Astrocyte of the hippocampus (primary cell): ENCODE data around the gene NBAS.
"Not testable (repeated sequence)": the region's sequence is repeated elsewhere in the genome, so short reads cannot be mapped to it uniquely, and the experiment has no call there.

Experiments
- DNase-seq: peaks from one replicate; pipeline ENCODE4 v3.0.0; 2011; ENCODE audit warnings: low read depth, low spot score

NBAS gene

DNA sequence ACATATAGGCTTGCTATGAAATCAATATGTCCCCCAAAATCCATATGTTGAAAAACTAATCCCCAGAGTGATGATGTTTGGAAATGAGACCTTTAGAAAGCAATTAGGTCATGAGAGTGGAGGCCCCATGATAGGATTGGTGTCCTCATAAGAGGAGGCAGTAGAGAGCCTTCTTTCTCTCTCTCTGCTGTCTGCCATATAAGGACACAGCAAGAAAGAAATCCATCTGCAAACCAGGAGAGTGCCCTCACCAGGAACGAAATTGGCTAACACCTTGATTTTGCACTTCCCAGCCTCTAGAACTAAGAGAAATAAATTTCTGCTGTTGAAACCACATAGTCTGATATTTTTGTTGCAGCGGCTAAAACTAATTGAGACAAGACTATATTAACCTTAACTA lies 89.5 kb downstream of the NBAS start:
- DNase-seq: no peak

DNA sequence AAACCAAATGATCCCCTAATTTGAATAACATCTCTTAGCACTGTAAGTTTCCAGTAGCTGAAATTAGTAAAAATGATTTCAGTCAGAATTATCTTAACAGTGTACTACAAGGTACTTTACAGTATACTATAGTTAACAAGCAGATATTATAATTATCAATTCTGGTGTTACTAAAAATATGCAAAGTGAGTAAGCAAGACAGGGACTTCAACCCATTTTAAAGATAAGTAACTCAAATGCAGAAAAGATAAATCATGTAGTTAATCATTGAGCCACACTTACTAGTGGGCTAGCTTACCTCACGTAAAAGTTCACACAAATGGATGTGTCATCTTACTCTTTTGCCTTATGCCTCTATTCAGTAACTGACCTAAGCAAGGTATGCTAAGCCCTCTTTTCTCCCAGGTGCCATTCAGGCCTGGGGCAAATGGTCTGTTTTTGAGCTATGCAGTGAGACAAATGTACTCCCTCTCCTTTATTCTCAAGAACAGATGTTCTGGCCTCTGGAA lies 101.0 kb downstream of the NBAS start:
- no peak for DNase-seq

DNA sequence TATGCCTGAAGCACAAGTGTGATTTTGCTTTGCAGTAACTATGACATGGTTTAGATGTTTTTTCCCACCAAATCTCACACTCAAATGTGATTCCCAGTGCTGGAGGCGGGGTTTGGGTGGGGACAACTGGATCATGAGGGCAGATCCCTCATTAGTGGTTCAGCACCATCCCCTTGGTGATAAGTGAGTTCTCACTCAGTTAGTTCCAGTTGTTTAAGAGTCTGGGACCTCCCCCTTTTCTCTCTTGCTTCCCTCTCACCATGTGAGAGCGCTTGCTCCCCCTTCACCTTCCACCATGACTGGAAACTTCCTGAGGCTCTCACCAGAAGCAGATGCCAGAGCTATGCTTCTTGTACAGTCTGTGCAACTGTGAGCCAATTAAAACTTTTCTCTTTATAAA lies 102.9 kb downstream of the NBAS start:
- DNase-seq: no peak

DNA sequence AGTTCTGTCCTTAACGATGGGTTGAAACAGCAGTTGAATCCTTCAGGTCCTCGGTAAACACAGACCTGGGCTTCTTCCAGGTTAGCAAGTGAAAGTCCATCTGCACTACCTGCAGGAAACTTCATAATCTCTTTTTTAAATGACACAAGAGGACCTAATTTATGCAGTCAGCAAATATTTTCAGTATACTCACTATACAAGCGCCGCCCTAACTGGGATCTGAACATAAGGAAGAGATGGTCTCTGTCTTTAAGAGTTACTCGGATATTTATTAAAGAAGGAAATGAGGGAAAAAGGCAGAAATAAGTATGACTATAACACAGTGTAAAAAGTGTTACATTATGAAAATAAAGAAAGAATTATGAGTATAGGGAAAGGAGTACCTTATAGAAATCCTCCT lies 103.3 kb downstream of the NBAS start:
- DNase-seq: no peak

DNA sequence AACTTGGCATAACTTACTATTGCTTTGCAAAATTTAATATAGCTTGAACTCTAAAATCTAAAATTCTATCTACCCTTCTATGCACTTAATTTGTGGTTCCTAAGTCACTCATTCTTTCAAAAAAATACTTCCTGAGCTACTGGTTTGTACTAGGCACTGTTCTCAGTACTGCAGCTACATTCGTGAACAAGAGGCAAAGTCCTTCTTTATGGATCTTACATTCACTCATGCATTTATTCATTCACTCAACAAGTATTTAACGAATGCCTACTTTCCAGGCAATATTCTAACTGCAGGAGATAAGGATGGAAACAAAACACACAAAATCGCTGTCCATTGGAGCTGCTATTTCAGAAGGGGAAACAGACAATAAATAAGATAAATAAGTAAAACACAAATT lies 104.8 kb downstream of the NBAS start:
- DNase-seq: no peak

DNA sequence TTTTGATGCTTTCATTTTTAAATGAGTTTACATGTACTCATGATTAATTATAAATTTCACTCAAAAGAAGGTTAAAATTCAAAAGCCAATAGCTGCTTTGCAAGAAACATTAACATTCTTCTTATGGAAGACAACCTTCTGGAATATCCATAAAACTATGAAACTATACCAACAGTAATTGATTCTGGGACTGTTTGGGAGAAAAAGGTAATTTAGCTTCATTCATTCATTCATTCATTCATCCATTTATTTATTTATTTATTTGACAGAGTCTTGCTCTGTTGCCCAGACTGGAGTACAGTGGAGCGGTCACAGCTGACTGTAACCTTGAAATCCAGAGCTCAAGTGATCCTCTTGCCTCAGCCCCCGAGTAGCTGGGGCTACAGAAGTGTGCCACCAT lies 110.3 kb downstream of the NBAS start:
- no peak for DNase-seq

DNA sequence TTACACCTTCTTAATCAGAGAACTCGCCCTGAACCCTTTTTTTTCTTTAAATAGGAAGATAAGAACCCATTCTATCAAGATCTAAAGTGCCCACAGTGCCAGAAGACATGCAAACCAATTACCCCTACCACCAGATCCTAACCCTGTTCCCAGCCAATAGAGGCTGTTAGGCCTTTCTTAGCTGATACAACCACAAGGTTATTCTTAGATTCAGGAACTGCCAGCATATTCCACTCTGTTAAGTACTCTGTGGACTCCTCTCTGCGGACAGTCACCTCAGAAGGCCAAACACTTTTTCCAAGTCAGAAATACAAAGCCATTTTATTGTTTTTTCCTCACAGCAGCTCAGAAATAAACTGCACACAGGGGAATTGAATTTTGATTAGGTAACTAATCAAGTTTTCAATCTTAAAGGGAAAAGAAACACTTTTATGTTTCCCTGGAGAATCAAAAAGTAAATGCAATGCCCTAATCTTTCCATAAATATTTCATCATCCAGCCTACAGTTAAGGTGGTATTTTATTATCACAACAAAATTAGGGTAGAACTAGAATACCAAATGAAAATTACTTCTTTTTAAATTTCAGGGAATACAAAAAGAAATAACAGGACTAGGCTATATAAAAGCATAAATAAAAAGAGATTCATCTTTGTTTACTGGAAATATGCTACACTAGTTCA lies 111.4 kb downstream of the NBAS start:
- no peak for DNase-seq

DNA sequence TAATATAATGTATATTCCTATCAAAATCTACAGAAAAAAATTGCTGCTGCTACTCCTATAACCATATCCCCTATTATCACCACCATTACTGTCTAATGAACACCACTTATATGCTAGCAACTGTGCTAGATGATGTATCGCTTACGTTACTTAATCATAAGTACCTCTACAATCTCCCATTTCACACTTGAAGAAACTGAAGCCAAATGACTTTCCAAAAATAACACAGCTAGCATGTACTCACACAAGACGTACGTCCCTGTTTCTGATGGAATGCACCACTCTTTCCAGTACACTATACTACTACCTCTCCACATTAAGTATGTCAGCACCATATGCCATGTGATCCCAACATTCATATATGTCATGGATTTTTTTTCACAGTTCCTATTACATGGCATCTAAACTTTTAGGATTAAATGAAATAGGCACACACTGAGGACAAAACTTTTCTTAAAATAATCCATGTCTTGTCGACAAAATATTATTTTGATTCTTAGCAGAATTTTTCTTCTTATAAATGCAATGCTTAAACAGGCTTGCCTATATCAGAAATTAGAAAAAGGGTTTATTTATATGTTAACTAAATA lies 112.8 kb downstream of the NBAS start:
- no peak for DNase-seq

DNA sequence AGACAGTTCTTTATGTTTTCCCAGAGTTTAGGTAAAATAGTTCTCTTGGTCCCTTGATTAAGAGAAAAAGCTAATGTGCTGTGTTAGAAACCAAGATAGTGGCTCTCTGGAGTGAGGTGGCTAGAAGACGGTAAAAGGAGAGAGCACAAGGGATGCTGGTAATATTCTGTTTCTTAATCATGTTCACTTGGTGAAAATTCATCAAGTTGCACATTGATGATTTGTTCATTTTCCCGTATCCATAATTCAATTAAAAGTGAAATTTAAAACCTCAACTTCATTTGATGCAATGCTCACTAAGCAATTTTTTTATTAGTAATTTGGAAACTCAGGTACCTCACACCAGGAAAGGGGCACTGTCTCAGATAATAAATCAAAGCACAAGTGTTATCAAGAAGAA lies 113.8 kb downstream of the NBAS start:
- no peak for DNase-seq

DNA sequence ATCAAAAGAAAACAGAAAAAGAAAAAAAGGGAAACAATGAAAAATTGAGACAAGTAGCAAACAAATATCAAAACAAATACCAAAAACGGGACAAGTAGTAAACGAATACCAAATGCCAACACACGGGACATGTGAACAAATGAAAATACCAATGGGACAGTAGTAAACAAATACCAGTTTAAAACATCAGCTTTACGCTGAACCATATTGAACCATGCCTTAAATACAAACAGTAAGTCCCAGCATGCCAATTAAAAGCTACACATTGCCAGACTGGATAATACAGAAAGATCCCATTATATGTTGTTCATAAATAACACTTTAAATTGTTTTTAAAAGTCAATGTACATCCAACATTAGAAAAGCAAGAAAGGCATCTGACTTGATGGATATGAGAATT lies 114.2 kb downstream of the NBAS start:
- no peak for DNase-seq

DNA sequence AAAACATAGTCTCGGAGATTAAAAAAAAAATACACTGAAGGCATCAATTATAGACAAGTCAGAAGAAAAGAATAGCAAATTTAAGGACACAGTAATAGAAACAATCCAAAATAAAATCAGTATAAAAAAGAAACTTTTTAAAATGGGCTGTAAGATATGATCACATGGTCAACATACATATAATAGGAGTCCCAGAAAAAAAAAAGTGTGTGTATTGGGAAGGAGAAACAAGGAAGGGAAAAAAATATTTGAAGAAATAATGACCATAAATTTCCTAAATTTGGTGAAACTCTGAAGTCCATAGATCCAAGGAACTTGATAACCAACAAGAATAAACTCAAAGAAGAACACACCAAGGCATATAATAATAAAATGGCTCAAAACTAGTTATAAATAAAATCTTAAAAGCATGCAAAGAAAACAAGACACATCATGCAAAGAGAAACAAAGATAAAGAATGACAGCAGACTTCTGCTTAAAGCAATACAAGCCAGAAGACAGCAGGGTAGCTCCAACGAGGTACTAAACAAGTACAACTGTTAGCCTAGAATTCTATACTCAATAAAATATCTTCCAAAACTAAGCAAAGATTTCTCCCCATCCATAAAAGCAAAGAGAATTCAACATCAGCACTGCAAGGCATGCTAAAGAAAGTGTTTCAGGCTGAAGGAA lies 115.1 kb downstream of the NBAS start:
- no peak for DNase-seq

DNA sequence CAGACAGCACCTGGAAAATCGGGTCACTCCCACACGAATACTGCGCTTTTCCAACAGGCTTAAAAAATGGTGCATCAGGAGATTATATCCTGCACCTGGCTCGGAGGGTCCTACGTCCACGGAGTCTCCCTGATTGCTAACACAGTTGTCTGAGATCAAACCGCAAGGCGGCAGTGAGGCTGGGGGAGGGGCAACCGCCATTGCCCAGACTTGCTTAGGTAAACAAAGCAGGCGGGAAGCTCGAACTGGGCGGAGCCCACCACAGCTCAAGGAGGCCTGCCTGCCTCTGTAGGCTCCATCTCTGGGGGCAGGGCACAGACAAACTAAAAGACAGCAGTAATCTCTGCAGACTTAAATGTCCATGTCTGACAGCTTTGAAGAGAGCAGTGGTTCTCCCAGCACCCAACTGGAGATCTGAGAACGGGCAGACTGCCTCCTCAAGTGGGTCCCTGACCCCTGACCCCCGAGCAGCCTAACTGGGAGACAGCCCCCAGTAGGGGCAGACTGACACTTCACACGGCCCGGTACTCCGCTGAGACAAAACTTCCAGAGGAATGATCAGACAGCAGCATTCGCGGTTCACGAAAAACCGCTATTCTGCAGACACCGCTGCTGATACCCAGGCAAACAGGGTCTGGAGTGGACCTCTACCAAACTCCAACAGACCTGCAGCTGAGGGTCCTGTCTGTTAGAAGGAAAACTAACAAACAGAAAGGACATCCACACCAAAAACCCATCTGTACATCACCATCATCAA lies 121.2 kb downstream of the NBAS start:
- not testable (repeated sequence) for DNase-seq

DNA sequence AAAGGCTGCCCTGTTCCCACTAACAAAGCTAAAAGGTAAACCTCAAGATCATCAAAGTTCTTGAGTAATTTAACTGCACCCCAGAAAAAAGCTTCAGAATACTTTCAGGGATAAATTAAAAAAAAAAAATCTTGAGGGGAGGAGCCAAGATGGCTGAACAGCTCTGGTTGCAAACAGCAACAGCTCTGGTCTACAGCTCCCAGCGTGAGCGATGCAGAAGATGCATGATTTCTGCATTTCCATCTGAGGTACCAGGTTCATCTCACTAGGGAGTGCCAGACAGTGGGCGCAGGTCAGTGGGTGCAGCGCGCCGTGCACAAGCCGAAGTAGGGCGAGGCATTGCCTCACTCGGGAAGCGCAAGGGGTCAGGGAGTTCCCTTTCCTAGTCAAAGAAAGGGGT lies 121.8 kb downstream of the NBAS start:
- not testable (repeated sequence) for DNase-seq

DNA sequence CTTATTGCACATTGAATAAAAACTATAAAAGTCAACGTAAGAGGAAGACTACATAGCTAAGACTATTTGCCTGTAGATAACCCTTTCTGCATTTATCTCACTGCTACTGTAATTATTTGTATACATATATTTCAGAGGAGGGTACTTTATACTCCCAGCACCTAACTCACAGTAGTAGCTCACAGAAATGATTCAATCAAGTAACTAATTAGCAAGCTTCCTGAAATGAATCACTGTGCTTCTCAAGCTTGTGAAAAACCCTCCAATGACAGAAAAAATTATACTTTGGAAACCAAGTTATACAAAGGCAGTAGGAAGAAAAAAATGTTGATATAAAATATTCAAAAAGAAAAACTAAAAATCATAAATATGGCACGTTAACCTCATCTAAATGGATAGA lies 124.9 kb downstream of the NBAS start:
- no peak for DNase-seq

DNA sequence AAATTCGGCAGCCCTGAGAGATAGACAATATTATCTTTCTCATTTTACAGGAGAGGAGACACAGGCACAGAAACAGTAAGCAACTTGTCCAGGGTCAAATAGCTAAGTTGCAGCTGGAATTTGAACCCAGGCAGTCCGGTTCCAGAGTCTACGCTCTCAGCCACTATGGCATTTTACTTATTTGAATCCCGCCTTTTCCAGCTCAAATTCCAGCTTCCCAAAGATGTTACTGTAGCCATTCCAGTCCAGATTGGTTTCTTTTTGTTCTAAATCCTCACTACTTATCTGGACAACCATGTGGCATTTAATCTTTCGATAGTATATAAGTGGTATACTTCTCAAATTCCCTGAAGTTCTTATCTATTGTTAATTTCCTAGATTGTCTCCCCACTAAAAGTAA lies 125.7 kb downstream of the NBAS start:
- no peak for DNase-seq

DNA sequence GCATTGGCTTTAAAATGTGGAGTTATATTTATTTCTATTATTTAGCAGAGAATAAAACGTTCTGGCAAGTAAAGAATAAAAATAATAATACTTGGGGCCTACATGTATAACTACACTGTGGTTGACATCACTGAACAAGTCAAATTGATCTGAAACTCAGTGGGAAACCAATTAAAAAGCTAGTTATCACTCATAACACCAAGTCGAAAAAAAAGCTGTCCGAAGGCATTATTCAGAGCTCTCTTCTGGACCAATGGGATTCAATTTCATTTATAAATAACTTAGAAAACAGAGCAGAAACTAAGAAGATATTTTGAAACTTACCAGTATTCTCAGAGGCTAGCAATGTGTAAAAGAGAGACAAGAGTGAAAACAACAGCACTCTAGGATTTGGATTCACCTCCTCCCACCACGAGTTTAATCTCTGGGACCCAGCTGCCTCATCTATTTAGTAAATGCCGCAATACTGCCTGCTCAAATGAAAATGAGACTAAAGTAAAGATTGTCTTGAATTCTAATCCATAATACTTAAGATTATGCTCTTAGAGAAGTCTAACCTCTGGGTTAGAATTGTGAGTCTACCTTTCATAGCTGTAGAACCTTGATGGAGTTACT lies 128.4 kb downstream of the NBAS start:
- DNase-seq: no peak

DNA sequence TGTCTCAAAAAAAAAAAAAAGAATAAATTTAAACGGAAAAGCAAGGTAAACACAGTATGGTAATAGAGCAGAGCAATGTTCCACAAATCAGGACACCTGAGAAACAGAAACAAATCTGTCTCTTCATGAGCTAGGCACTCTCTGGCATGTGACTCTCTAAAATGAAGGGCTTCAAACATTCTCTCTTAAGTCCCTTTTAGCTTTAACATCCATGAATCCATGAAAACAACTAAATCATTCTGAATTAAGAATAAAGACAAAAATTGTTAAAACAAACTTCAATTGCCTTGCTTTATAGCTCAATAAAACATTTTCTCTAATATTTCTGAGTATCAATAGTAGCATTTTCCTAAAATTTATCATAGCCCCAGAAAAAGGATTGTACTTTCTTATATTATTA lies 132.1 kb downstream of the NBAS start:
- no peak for DNase-seq

DNA sequence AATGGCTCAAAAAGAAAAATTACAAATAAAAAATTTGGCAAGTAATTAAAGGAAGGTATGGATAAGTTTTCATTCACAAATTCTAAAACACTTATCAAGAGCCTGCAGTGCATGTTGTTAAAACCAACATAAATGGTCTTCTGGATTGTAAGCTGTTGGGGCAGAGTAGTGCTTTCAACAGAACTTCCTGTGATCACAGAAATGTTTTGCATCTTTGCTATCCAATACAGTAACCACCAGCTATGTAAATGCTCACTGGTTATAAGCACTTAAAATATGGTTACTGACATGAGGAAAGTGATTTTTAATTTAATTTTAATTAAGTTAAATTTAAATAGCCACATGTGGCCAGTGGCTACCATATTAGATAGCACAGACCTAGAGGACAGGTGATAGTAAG lies 133.1 kb downstream of the NBAS start:
- DNase-seq: no peak

DNA sequence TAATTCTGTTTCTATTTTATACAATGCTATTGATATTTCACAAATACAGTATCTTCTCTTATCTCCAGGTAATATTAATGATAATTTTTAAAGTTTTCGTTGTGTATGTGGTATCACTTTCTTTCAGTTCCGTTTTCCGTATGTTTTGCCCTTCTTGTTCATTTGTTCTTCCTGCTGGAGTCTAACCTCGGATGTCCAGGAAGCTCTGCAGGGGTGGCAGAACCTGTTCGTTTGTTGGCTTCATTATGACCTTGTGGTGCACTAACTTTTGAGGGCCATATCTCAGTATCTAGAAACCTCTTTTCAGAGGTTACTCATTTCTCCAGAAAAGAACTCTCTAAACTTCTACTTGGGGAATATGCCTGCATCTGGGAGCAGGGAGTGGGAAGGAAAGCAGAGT lies 134.5 kb downstream of the NBAS start:
- DNase-seq: no peak

DNA sequence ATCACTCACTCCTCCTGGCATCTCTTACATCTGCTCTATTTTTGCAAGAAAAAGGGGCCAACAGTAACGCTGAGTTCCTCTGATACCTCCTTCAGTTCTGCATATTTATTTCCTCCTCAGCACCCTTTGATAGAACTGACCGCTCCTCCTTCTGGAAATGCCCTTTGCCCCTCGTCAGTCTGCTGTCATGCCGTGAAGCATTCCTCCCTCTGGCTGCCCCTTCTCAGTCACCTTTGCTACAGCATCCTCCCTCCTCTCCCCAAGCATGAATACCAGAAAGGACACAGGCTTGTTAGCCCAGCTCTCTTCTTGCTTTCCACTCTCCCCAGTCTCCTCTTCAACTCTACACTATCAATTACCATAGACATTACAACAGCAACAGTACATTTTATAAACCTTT lies 135.4 kb downstream of the NBAS start:
- DNase-seq: no peak

DNA sequence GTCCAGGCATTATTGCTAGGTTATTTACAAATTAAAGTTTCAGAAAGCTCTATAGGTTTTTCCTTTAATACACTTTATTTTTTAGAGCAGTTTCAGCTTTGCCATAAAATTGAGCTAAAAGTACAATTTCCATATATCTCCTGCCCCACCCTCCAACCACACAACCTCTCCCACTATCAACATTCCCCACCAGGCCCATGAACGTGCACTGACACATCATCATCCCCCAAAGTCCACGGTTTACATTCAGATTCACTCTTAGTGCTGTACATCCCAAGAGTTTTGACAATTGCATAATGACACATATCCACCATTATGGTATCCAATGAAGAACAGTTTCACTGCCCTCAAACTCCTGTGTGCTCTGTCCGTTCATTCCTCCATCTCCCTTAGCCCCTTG lies 139.4 kb downstream of the NBAS start:
- DNase-seq: no peak

DNA sequence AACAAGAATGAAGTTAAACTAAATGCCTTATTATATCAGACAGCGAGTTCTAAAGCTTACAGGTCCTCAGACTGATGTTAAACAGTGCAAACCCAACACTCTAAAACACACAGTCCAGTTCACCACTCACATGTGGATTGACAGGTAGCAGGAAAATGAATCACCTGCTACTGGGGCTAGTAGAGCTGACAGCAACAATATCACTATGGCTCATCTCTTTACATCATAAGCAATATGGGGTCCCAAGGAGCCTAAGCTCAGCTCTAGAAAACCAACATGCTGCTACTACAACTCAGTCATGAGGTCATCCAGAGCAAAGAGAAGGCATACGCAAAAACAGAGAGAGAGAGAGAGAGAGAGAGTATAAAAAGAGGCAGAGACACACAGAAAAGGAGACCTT lies 145.4 kb downstream of the NBAS start:
- no peak for DNase-seq
